ENCODE results near the gene TUT1. TPM values are rescaled to one million over a fixed set of nuclear protein-coding genes. Genes with fewer than 3 reads are reported as not detected.
"Not testable (repeated sequence)": the region's sequence is repeated elsewhere in the genome, so short reads cannot be mapped to it uniquely, and the experiment has no call there.

The TUT1 gene
- polyA plus RNA-seq = 10 to 100 TPM in 1 of 2 donors, 1 to 10 TPM in 1; 9.0 to 15.2 TPM

GRCh38 chr11:62591448-62592145 is at the start of gene TUT1:
Gene TUT1 (minus strand): TSS chr11:62591523. CDS start chr11:62591485, 38 bp downstream.
- Histone ChIP-seq H3K27me3 (ENCODE audit: control insufficient read depth in 1 of 2, insufficient read depth in 2 of 2, low read length in 2 of 2) (no peaks in the 10 kb centered on the region), H3K4me3 (ENCODE audit: low read depth in 1 of 2, low read length in 2 of 2) (peak within 1 kb of the TSS; percentile 62 to 93), H3K27ac (ENCODE audit: low read depth in 2 of 2, low read length in 1 of 2) (peak within 1 kb of the TSS; percentile 93 to 99), H3K4me1 (ENCODE audit: control insufficient read depth in 2 of 2, insufficient read depth in 2 of 2, low read length in 1 of 2) (peaks cover 2 to 4% of the 10 kb centered on the region in 2 donors), H3K36me3 (ENCODE audit: control insufficient read depth in 2 of 2, insufficient read depth in 2 of 2, low read length in 1 of 2) (peaks cover 9 to 31% of the 10 kb centered on the region in 2 donors), H3K9me3 (ENCODE audit: control insufficient read depth in 2 of 2, insufficient read depth in 1 of 2, low read depth in 1 of 2, low read length in 1 of 2) (no peaks in the 10 kb centered on the region)
- WGBS, 2 donors = 0 to 1% methylated on average over 58 of the region's 58 CpGs

- no peak overlapping the region for H3K4me3 ChIP-seq (ENCODE audit: low read depth in 1 of 2, low read length in 2 of 2)
- 79 to 84% methylated on average over 6 of the region's 6 CpGs for WGBS, 2 donors
- peaks cover 0 to 2% of the 10 kb centered on the region in 2 donors for H3K9me3 ChIP-seq (ENCODE audit: control insufficient read depth in 2 of 2, insufficient read depth in 1 of 2, low read depth in 1 of 2, low read length in 1 of 2)
- peaks cover 43 to 56% of the 10 kb centered on the region in 2 donors for H3K36me3 ChIP-seq (ENCODE audit: control insufficient read depth in 2 of 2, insufficient read depth in 2 of 2, low read length in 1 of 2)
- peak overlapping the region in 1 of 2 donors; percentile 17 for H3K27ac ChIP-seq (ENCODE audit: low read depth in 2 of 2, low read length in 1 of 2)
- H3K27me3 ChIP-seq (ENCODE audit: control insufficient read depth in 1 of 2, insufficient read depth in 2 of 2, low read length in 2 of 2) = no peaks in the 10 kb centered on the region
- H3K4me1 ChIP-seq (ENCODE audit: control insufficient read depth in 2 of 2, insufficient read depth in 2 of 2, low read length in 1 of 2) = no peaks in the 10 kb centered on the region
Observed at GRCh38 chr11:62632492-62632891, 41.2 kb upstream of the TUT1 start.

GRCh38 chr11:62627713-62628112 is 36.4 kb upstream of the TUT1 start:
- Histone ChIP-seq H3K27ac (ENCODE audit: low read depth in 2 of 2, low read length in 1 of 2) (no peak overlapping the region), H3K4me1 (ENCODE audit: control insufficient read depth in 2 of 2, insufficient read depth in 2 of 2, low read length in 1 of 2) (no peaks in the 10 kb centered on the region), H3K9me3 (ENCODE audit: control insufficient read depth in 2 of 2, insufficient read depth in 1 of 2, low read depth in 1 of 2, low read length in 1 of 2) (peaks cover 0 to 2% of the 10 kb centered on the region in 2 donors), H3K4me3 (ENCODE audit: low read depth in 1 of 2, low read length in 2 of 2) (no peak overlapping the region), H3K36me3 (ENCODE audit: control insufficient read depth in 2 of 2, insufficient read depth in 2 of 2, low read length in 1 of 2) (peaks cover 50 to 57% of the 10 kb centered on the region in 2 donors), H3K27me3 (ENCODE audit: control insufficient read depth in 1 of 2, insufficient read depth in 2 of 2, low read length in 2 of 2) (no peaks in the 10 kb centered on the region)
- 84 to 91% methylated on average over 3 of the region's 3 CpGs for WGBS, 2 donors

GRCh38 chr11:62622476-62623089 is 31.3 kb upstream of the TUT1 start:
- peaks cover 0 to 5% of the 10 kb centered on the region in 2 donors for H3K4me1 ChIP-seq (ENCODE audit: control insufficient read depth in 2 of 2, insufficient read depth in 2 of 2, low read length in 1 of 2)
- 80 to 82% methylated on average over 7 of the region's 7 CpGs for WGBS, 2 donors
- H3K27me3 ChIP-seq (ENCODE audit: control insufficient read depth in 1 of 2, insufficient read depth in 2 of 2, low read length in 2 of 2) = no peaks in the 10 kb centered on the region
- no peaks in the 10 kb centered on the region for H3K9me3 ChIP-seq (ENCODE audit: control insufficient read depth in 2 of 2, insufficient read depth in 1 of 2, low read depth in 1 of 2, low read length in 1 of 2)
- no peak overlapping the region for H3K4me3 ChIP-seq (ENCODE audit: low read depth in 1 of 2, low read length in 2 of 2)
- peaks cover 17 to 21% of the 10 kb centered on the region in 2 donors for H3K36me3 ChIP-seq (ENCODE audit: control insufficient read depth in 2 of 2, insufficient read depth in 2 of 2, low read length in 1 of 2)
- H3K27ac ChIP-seq (ENCODE audit: low read depth in 2 of 2, low read length in 1 of 2) = peak overlapping the region; percentile 92 to 98

- WGBS, 2 donors = 1% methylated on average over 54 to 77 of the region's 77 CpGs
Observed at GRCh38 chr11:62621567-62622470, 30.5 kb upstream of the TUT1 start, which contains the start of gene B3GAT3. Gene B3GAT3 (minus strand): TSS chr11:62621986. CDS start chr11:62621947, 39 bp downstream.

GRCh38 chr11:62621027-62621566 is 29.8 kb upstream of the TUT1 start:
- H3K27ac ChIP-seq (ENCODE audit: low read depth in 2 of 2, low read length in 1 of 2) = peak overlapping the region; percentile 92 to 98
- H3K27me3 ChIP-seq (ENCODE audit: control insufficient read depth in 1 of 2, insufficient read depth in 2 of 2, low read length in 2 of 2) = no peaks in the 10 kb centered on the region
- WGBS, 2 donors = 18 to 25% methylated on average over 8 of the region's 8 CpGs
- peaks cover 9 to 17% of the 10 kb centered on the region in 2 donors for H3K36me3 ChIP-seq (ENCODE audit: control insufficient read depth in 2 of 2, insufficient read depth in 2 of 2, low read length in 1 of 2)
- peaks cover 0 to 5% of the 10 kb centered on the region in 2 donors for H3K4me1 ChIP-seq (ENCODE audit: control insufficient read depth in 2 of 2, insufficient read depth in 2 of 2, low read length in 1 of 2)
- peak overlapping the region; percentile 59 to 80 for H3K4me3 ChIP-seq (ENCODE audit: low read depth in 1 of 2, low read length in 2 of 2)
- H3K9me3 ChIP-seq (ENCODE audit: control insufficient read depth in 2 of 2, insufficient read depth in 1 of 2, low read depth in 1 of 2, low read length in 1 of 2) = no peaks in the 10 kb centered on the region

More at GRCh38 chr11:62621567-62622470, 30.5 kb upstream of the TUT1 start, which contains the start of gene B3GAT3:
- Histone ChIP-seq H3K4me1 (ENCODE audit: control insufficient read depth in 2 of 2, insufficient read depth in 2 of 2, low read length in 1 of 2) (peaks cover 0 to 5% of the 10 kb centered on the region in 2 donors), H3K9me3 (ENCODE audit: control insufficient read depth in 2 of 2, insufficient read depth in 1 of 2, low read depth in 1 of 2, low read length in 1 of 2) (no peaks in the 10 kb centered on the region), H3K36me3 (ENCODE audit: control insufficient read depth in 2 of 2, insufficient read depth in 2 of 2, low read length in 1 of 2) (peaks cover 17 to 20% of the 10 kb centered on the region in 2 donors), H3K4me3 (ENCODE audit: low read depth in 1 of 2, low read length in 2 of 2) (peak within 1 kb of the TSS; percentile 59 to 80), H3K27me3 (ENCODE audit: control insufficient read depth in 1 of 2, insufficient read depth in 2 of 2, low read length in 2 of 2) (no peaks in the 10 kb centered on the region), H3K27ac (ENCODE audit: low read depth in 2 of 2, low read length in 1 of 2) (peak within 1 kb of the TSS; percentile 92 to 98)

GRCh38 chr11:62616957-62617356 is 25.6 kb upstream of the TUT1 start:
- not testable (repeated sequence) for H3K27ac ChIP-seq (ENCODE audit: low read depth in 2 of 2, low read length in 1 of 2); H3K27me3 ChIP-seq (ENCODE audit: control insufficient read depth in 1 of 2, insufficient read depth in 2 of 2, low read length in 2 of 2); H3K9me3 ChIP-seq (ENCODE audit: control insufficient read depth in 2 of 2, insufficient read depth in 1 of 2, low read depth in 1 of 2, low read length in 1 of 2); H3K4me3 ChIP-seq (ENCODE audit: low read depth in 1 of 2, low read length in 2 of 2); H3K36me3 ChIP-seq (ENCODE audit: control insufficient read depth in 2 of 2, insufficient read depth in 2 of 2, low read length in 1 of 2)
- H3K4me1 ChIP-seq (ENCODE audit: control insufficient read depth in 2 of 2, insufficient read depth in 2 of 2, low read length in 1 of 2) = peaks cover 0 to 12% of the 10 kb centered on the region in 2 donors
- WGBS, 2 donors = 92 to 94% methylated on average over 9 to 14 of the region's 14 CpGs

GRCh38 chr11:62615521-62615920 is 24.2 kb upstream of the TUT1 start:
- H3K4me1 ChIP-seq (ENCODE audit: control insufficient read depth in 2 of 2, insufficient read depth in 2 of 2, low read length in 1 of 2) = peaks cover 7 to 21% of the 10 kb centered on the region in 2 donors
- no peak overlapping the region for H3K4me3 ChIP-seq (ENCODE audit: low read depth in 1 of 2, low read length in 2 of 2)
- H3K27ac ChIP-seq (ENCODE audit: low read depth in 2 of 2, low read length in 1 of 2) = no peak overlapping the region
- peaks cover 0 to 9% of the 10 kb centered on the region in 2 donors for H3K36me3 ChIP-seq (ENCODE audit: control insufficient read depth in 2 of 2, insufficient read depth in 2 of 2, low read length in 1 of 2)
- H3K27me3 ChIP-seq (ENCODE audit: control insufficient read depth in 1 of 2, insufficient read depth in 2 of 2, low read length in 2 of 2) = no peaks in the 10 kb centered on the region
- 87 to 89% methylated on average over 7 of the region's 7 CpGs for WGBS, 2 donors
- H3K9me3 ChIP-seq (ENCODE audit: control insufficient read depth in 2 of 2, insufficient read depth in 1 of 2, low read depth in 1 of 2, low read length in 1 of 2) = no peaks in the 10 kb centered on the region

- no peaks in the 10 kb centered on the region for H3K9me3 ChIP-seq (ENCODE audit: control insufficient read depth in 2 of 2, insufficient read depth in 1 of 2, low read depth in 1 of 2, low read length in 1 of 2)
- H3K27ac ChIP-seq (ENCODE audit: low read depth in 2 of 2, low read length in 1 of 2) = peak overlapping the region; percentile 79 to 97
- H3K36me3 ChIP-seq (ENCODE audit: control insufficient read depth in 2 of 2, insufficient read depth in 2 of 2, low read length in 1 of 2) = peaks cover 0 to 17% of the 10 kb centered on the region in 2 donors
- 50 to 53% methylated on average over 8 of the region's 8 CpGs for WGBS, 2 donors
- peaks cover 7 to 17% of the 10 kb centered on the region in 2 donors for H3K4me1 ChIP-seq (ENCODE audit: control insufficient read depth in 2 of 2, insufficient read depth in 2 of 2, low read length in 1 of 2)
- no peak overlapping the region for H3K4me3 ChIP-seq (ENCODE audit: low read depth in 1 of 2, low read length in 2 of 2)
- no peaks in the 10 kb centered on the region for H3K27me3 ChIP-seq (ENCODE audit: control insufficient read depth in 1 of 2, insufficient read depth in 2 of 2, low read length in 2 of 2)
Observed at GRCh38 chr11:62614275-62614674, 23.0 kb upstream of the TUT1 start.

Measured in esophagus (tissue), 2 donors.